Hepatocyte (in vitro differentiated cells): ENCODE results near the gene IRAK1. TPM values are rescaled to one million over a fixed set of nuclear protein-coding genes. Genes with fewer than 3 reads are reported as not detected.

Experiments
- DNase-seq: peaks from one replicate; pipeline ENCODE4 v3.0.0-alpha.2; 2016; ENCODE audit warnings: low spot score
- H2AFZ ChIP-seq: fragments of 200-600 bp; sonication (generic); 2 replicates; pipeline ENCODE4 v1.6.0; 2016; ENCODE audit warnings: antibody characterized with exemption, mild to moderate bottlenecking
- H3K27ac ChIP-seq: fragments of 200-600 bp; sonication (generic); 2 replicates; pipeline ENCODE4 v1.5.1; 2016; ENCODE audit warnings: mild to moderate bottlenecking
- H3K27me3 ChIP-seq: fragments of 200-600 bp; sonication (generic); 2 replicates; pipeline ENCODE4 v1.6.1; 2016
- H3K36me3 ChIP-seq: fragments of 200-600 bp; sonication (generic); replicated peaks from 2 replicates; pipeline ENCODE4 v1.5.1; 2016; ENCODE audit warnings: low read depth; ENCODE audit not compliant: insufficient read depth
- H3K4me1 ChIP-seq: fragments of 200-600 bp; sonication (generic); 2 replicates; pipeline ENCODE4 v1.5.1; 2016; ENCODE audit warnings: mild to moderate bottlenecking, moderate library complexity; ENCODE audit not compliant: insufficient read depth
- H3K4me2 ChIP-seq: fragments of 200-600 bp; sonication (generic); 2 replicates; pipeline ENCODE4 v1.6.0; 2016
- H3K4me3 ChIP-seq: fragments of 200-600 bp; sonication (generic); 2 replicates; pipeline ENCODE4 v1.5.1; 2016; ENCODE audit warnings: mild to moderate bottlenecking
- H3K79me2 ChIP-seq: fragments of 200-600 bp; sonication (generic); 2 replicates; pipeline ENCODE4 v1.6.0; 2017; ENCODE audit warnings: mild to moderate bottlenecking
- H3K9me2 ChIP-seq: fragments of 200-600 bp; sonication (generic); replicated peaks from 2 replicates; pipeline ENCODE4 v1.6.0; 2017; ENCODE audit warnings: mild to moderate bottlenecking; ENCODE audit not compliant: insufficient read depth
- H3K9me3 ChIP-seq: fragments of 200-600 bp; sonication (generic); 2 replicates; pipeline ENCODE4 v1.5.1; 2016; ENCODE audit warnings: low read depth, mild to moderate bottlenecking
- H4K20me1 ChIP-seq: fragments of 200-600 bp; sonication (generic); 2 replicates; pipeline ENCODE4 v1.6.0; 2016; ENCODE audit warnings: mild to moderate bottlenecking; ENCODE audit not compliant: insufficient read depth, poor library complexity, severe bottlenecking
- CTCF ChIP-seq: fragments of 200-600 bp; sonication (generic); IDR thresholded peaks from 2 replicates; pipeline ENCODE4 v1.5.1; 2016; ENCODE audit warnings: antibody characterized with exemption, mild to moderate bottlenecking; ENCODE audit not compliant: poor library complexity
- EZH2 ChIP-seq: fragments of 200-600 bp; sonication (generic); IDR thresholded peaks from 2 replicates; pipeline ENCODE4 v1.6.1; 2016; ENCODE audit warnings: antibody characterized with exemption, mild to moderate bottlenecking, borderline replicate concordance
- EZH2phosphoT487 ChIP-seq: fragments of 200-600 bp; sonication (generic); IDR thresholded peaks from one replicate; pipeline ENCODE4 v1.6.1; 2018; ENCODE audit warnings: antibody characterized with exemption, mild to moderate bottlenecking, low read depth, moderate library complexity; ENCODE audit not compliant: unreplicated experiment, severe bottlenecking
- WGBS: methylation state at CpG from one replicate; pipeline ENCODE4 v1.1.6; 2016; ENCODE audit warnings: low lambda C conversion rate; ENCODE audit errors: missing lambda C conversion rate; 5-methylcytosine and 5-hydroxymethylcytosine counted together
- polyA plus RNA-seq: library from polyadenylated mRNA; unstranded; fragments of >200 nt; fragmentation: Nextera tagmentation; extraction: Ambion mirVana; gene quantifications from 2 replicates; pipeline ENCODE4 v1.2.1, GENCODE V29; 2016
- total RNA-seq: library from RNA; depleted of rRNA; stranded (reverse); fragments of >200 nt; gene quantifications from 2 replicates; pipeline ENCODE4 v1.2.3, GENCODE V29; 2014

The IRAK1 gene
- total and polyA plus RNA-seq, 2 experiments from 2014 or later, result 44.1 to 99.4 TPM

DNA sequence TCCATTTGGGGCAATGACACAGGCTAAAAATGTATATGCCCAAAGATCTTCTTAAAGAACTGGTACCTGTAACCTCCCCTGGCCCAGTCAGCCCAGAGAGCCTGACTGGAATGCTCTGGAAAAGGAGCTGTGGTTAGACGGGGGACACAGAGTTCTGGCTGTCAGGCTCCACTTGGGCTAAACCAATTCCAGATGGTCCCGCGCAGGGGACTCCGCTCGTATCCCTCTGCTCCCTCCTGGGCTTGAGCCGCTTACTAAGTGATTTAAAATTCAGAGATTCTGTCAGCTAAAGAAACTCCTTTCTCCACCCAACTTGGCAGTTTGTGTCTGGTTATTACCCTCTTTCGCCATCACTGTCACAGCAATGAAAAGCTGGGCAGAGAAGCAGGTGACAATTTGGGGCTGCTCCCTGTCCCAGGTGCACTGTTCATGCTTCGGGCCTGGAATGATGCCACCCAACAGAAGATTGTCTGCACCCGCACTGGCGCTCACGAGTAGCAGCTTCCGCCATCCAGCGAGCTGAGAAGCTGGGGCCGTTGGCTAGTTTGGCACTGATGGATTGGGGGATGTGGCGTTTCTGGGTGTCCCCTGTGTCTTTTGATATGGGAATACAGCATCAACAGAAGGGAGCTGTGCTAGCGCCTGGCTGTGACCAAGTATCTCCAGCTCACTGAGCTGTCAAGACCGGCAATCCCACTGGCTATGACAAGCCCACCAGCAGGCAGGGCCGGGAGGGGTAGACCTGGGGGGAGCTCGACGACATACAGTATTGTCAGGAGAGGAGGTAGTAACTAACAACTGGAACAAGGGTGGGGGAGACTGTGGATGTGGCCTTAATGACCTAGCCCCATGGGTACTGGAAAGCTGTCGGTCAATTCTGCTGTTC lies 6.7 kb upstream of the IRAK1 start:
- Histone ChIP-seq H3K9me3 (no peaks in the 10 kb centered on the region), H3K9me2 (no peaks in the 10 kb centered on the region), H2AFZ (no peak overlapping the region), H3K27me3 (no peaks in the 10 kb centered on the region), H3K36me3 (no peaks in the 10 kb centered on the region), H3K27ac (no peak overlapping the region), H3K4me1 (no peaks in the 10 kb centered on the region), H3K4me3 (no peak overlapping the region), H4K20me1 (no peaks in the 10 kb centered on the region), H3K4me2 (no peak overlapping the region), H3K79me2 (no peaks in the 10 kb centered on the region)
- 88% methylated on average over 21 of the region's 21 CpGs for WGBS
- no peak for TF ChIP-seq EZH2phosphoT487
- no peak for TF ChIP-seq CTCF
- no peak for TF ChIP-seq EZH2
- no peak for DNase-seq

GRCh38 chrX:154025230-154025629 lies 5.5 kb upstream of the IRAK1 start:
- no peak for TF ChIP-seq CTCF
- TF ChIP-seq EZH2phosphoT487, result no peak
- no peak for TF ChIP-seq EZH2
- Histone ChIP-seq H3K27me3 (no peaks in the 10 kb centered on the region), H3K27ac (no peak overlapping the region), H3K36me3 (no peaks in the 10 kb centered on the region), H3K79me2 (no peaks in the 10 kb centered on the region), H3K4me1 (peaks cover 8% of the 10 kb centered on the region), H3K4me2 (no peak overlapping the region), H3K4me3 (no peak overlapping the region), H3K9me2 (no peaks in the 10 kb centered on the region), H2AFZ (no peak overlapping the region), H4K20me1 (no peaks in the 10 kb centered on the region), H3K9me3 (no peaks in the 10 kb centered on the region)
- 83% methylated on average over 8 of the region's 8 CpGs for WGBS
- DNase-seq, result no peak

DNA sequence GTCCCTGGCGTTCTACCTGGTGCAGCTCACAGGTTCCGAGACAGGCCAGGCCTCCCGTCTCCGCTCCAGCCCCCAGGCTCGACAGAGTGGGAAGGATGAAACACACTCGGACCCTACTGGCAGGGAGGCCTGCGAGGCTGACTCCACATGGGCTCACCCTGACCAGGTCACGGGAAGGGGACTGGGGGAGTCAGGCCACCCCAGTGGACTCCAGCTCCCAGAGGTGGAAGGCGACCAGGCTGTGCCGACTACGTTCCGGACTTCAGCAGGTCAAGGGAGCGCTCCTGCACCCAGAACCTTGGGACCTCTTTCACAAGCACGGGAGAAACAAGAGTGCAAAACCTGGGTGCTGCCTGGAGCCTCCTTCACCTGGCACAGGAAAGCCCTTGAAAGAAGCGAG lies 4.6 kb upstream of the IRAK1 start:
- Histone ChIP-seq H3K4me1 (peaks cover 10% of the 10 kb centered on the region), H3K9me2 (no peaks in the 10 kb centered on the region), H4K20me1 (no peaks in the 10 kb centered on the region), H3K36me3 (no peaks in the 10 kb centered on the region), H3K4me3 (no peak overlapping the region), H3K27me3 (no peaks in the 10 kb centered on the region), H3K27ac (no peak overlapping the region), H2AFZ (no peak overlapping the region), H3K4me2 (no peak overlapping the region), H3K79me2 (no peaks in the 10 kb centered on the region), H3K9me3 (no peaks in the 10 kb centered on the region)
- 88% methylated on average over 15 of the region's 15 CpGs for WGBS
- no peak for DNase-seq
- TF ChIP-seq CTCF, result no peak
- no peak for TF ChIP-seq EZH2
